Stimulated activated naive CD8-positive, alpha-beta T cell treated with anti-CD3 and anti-CD28 coated beads, Interleukin-15, Interleukin-2, amounts not matched to agents 100 ng/mL and 50 ng/mL, for 24 hours (primary cell): ENCODE results near the gene IP6K1.
"Not testable (repeated sequence)": the region's sequence is repeated elsewhere in the genome, so short reads cannot be mapped to it uniquely, and the experiment has no call there.

Experiments
- H3K27ac Mint-ChIP-seq: one replicate; pipeline ENCODE4 v1.8.0; 2021; ENCODE audit warnings: mild to moderate bottlenecking, mixed read lengths
- H3K27me3 Mint-ChIP-seq: one replicate; pipeline ENCODE4 v1.8.0; 2021; ENCODE audit warnings: mixed read lengths
- H3K36me3 Mint-ChIP-seq: one replicate; pipeline ENCODE4 v1.8.0; 2021; ENCODE audit warnings: low read depth, mixed read lengths
- H3K4me1 Mint-ChIP-seq: one replicate; pipeline ENCODE4 v1.8.0; 2021; ENCODE audit warnings: low read depth, mixed read lengths
- H3K4me3 Mint-ChIP-seq: one replicate; pipeline ENCODE4 v1.8.0; 2021; ENCODE audit warnings: mild to moderate bottlenecking, mixed read lengths
- H3K9me3 Mint-ChIP-seq: one replicate; pipeline ENCODE4 v1.8.0; 2021; ENCODE audit warnings: mixed read lengths

IP6K1 gene

GRCh38 chr3:49689046-49689907 is 97.1 kb downstream of the IP6K1 start, which contains the start of the genes MST1 and RNF123:
MST1 (minus strand) TSS chr3:49689474; CDS start chr3:49688691, 783 bp downstream.
RNF123 (plus strand) TSS chr3:49689557; CDS start chr3:49691166, 1,609 bp downstream.
- H3K9me3 Mint-ChIP-seq = no peaks in the 10 kb centered on the region
- no peaks in the 10 kb centered on the region for H3K36me3 Mint-ChIP-seq
- peak within 1 kb of the TSS; percentile 96 for H3K4me3 Mint-ChIP-seq
- H3K27ac Mint-ChIP-seq = peak within 1 kb of the TSS; percentile 95
- H3K4me1 Mint-ChIP-seq = peaks cover 48% of the 10 kb centered on the region
- no peaks in the 10 kb centered on the region for H3K27me3 Mint-ChIP-seq

GRCh38 chr3:49688338-49689045 is 97.8 kb downstream of the IP6K1 start:
- Mint-ChIP-seq H3K4me1 (peaks cover 44% of the 10 kb centered on the region), H3K27ac (peak overlapping the region; percentile 95), H3K4me3 (peak overlapping the region; percentile 96)
- not testable (repeated sequence) for H3K36me3 Mint-ChIP-seq, H3K9me3 Mint-ChIP-seq, H3K27me3 Mint-ChIP-seq

GRCh38 chr3:49687424-49687795 is 98.9 kb downstream of the IP6K1 start:
- H3K36me3 Mint-ChIP-seq, H3K4me3 Mint-ChIP-seq, H3K27me3 Mint-ChIP-seq, H3K27ac Mint-ChIP-seq, H3K9me3 Mint-ChIP-seq: not testable (repeated sequence)
- peaks cover 40% of the 10 kb centered on the region for H3K4me1 Mint-ChIP-seq

- not testable (repeated sequence) for H3K4me3 Mint-ChIP-seq, H3K36me3 Mint-ChIP-seq, H3K27me3 Mint-ChIP-seq, H3K9me3 Mint-ChIP-seq, H3K27ac Mint-ChIP-seq
- peaks cover 40% of the 10 kb centered on the region for H3K4me1 Mint-ChIP-seq
Observed at GRCh38 chr3:49686769-49687423, 99.4 kb downstream of the IP6K1 start.

GRCh38 chr3:49686346-49686745 is 100.0 kb downstream of the IP6K1 start:
- H3K27me3 Mint-ChIP-seq, H3K9me3 Mint-ChIP-seq, H3K27ac Mint-ChIP-seq, H3K36me3 Mint-ChIP-seq: not testable (repeated sequence)
- H3K4me3 Mint-ChIP-seq = peak overlapping the region; percentile 35
- peaks cover 39% of the 10 kb centered on the region for H3K4me1 Mint-ChIP-seq

GRCh38 chr3:49685846-49686245 is 100.5 kb downstream of the IP6K1 start:
- not testable (repeated sequence) for H3K36me3 Mint-ChIP-seq, H3K27ac Mint-ChIP-seq, H3K4me3 Mint-ChIP-seq, H3K9me3 Mint-ChIP-seq, H3K27me3 Mint-ChIP-seq
- H3K4me1 Mint-ChIP-seq = peaks cover 34% of the 10 kb centered on the region

- not testable (repeated sequence) for H3K4me3 Mint-ChIP-seq, H3K9me3 Mint-ChIP-seq, H3K27ac Mint-ChIP-seq, H3K27me3 Mint-ChIP-seq
- Mint-ChIP-seq H3K4me1 (peaks cover 27% of the 10 kb centered on the region), H3K36me3 (peaks cover 11% of the 10 kb centered on the region)
Observed at GRCh38 chr3:49685103-49685502, 101.2 kb downstream of the IP6K1 start.

GRCh38 chr3:49684453-49684852 is 101.9 kb downstream of the IP6K1 start:
- not testable (repeated sequence) for H3K27me3 Mint-ChIP-seq, H3K9me3 Mint-ChIP-seq, H3K4me3 Mint-ChIP-seq, H3K27ac Mint-ChIP-seq
- Mint-ChIP-seq H3K36me3 (peaks cover 18% of the 10 kb centered on the region), H3K4me1 (peaks cover 21% of the 10 kb centered on the region)

GRCh38 chr3:49683162-49683561 is 103.2 kb downstream of the IP6K1 start:
- Mint-ChIP-seq H3K9me3 (no peaks in the 10 kb centered on the region), H3K36me3 (peaks cover 20% of the 10 kb centered on the region), H3K4me3 (no peak overlapping the region), H3K27ac (no peak overlapping the region), H3K27me3 (no peaks in the 10 kb centered on the region), H3K4me1 (peaks cover 11% of the 10 kb centered on the region)

- peaks cover 33% of the 10 kb centered on the region for H3K36me3 Mint-ChIP-seq
- H3K4me1 Mint-ChIP-seq = peaks cover 4% of the 10 kb centered on the region
- H3K27ac Mint-ChIP-seq = no peak overlapping the region
- H3K4me3 Mint-ChIP-seq = no peak overlapping the region
- H3K9me3 Mint-ChIP-seq = no peaks in the 10 kb centered on the region
- H3K27me3 Mint-ChIP-seq = no peaks in the 10 kb centered on the region
Observed at GRCh38 chr3:49681543-49681942, 104.8 kb downstream of the IP6K1 start.

GRCh38 chr3:49681232-49681522 is 105.2 kb downstream of the IP6K1 start:
- H3K27ac Mint-ChIP-seq = no peak overlapping the region
- no peaks in the 10 kb centered on the region for H3K9me3 Mint-ChIP-seq
- no peaks in the 10 kb centered on the region for H3K27me3 Mint-ChIP-seq
- no peak overlapping the region for H3K4me3 Mint-ChIP-seq
- peaks cover 36% of the 10 kb centered on the region for H3K36me3 Mint-ChIP-seq
- peaks cover 6% of the 10 kb centered on the region for H3K4me1 Mint-ChIP-seq

- Mint-ChIP-seq H3K27me3 (no peaks in the 10 kb centered on the region), H3K27ac (no peak overlapping the region), H3K4me1 (peaks cover 11% of the 10 kb centered on the region), H3K36me3 (peaks cover 41% of the 10 kb centered on the region), H3K9me3 (no peaks in the 10 kb centered on the region), H3K4me3 (no peak overlapping the region)
Observed at GRCh38 chr3:49680493-49681231, 105.7 kb downstream of the IP6K1 start.

- H3K27me3 Mint-ChIP-seq = no peaks in the 10 kb centered on the region
- no peaks in the 10 kb centered on the region for H3K9me3 Mint-ChIP-seq
- H3K4me3 Mint-ChIP-seq = no peak overlapping the region
Observed at GRCh38 chr3:49675912-49676311, 110.4 kb downstream of the IP6K1 start.

GRCh38 chr3:49674497-49674983 is 111.8 kb downstream of the IP6K1 start:
- Mint-ChIP-seq H3K27me3 (no peaks in the 10 kb centered on the region), H3K9me3 (no peaks in the 10 kb centered on the region), H3K27ac (peak overlapping the region; percentile 63), H3K4me1 (peaks cover 33% of the 10 kb centered on the region), H3K4me3 (peak overlapping the region; percentile 93), H3K36me3 (peaks cover 27% of the 10 kb centered on the region)

More at GRCh38 chr3:49675912-49676311, 110.4 kb downstream of the IP6K1 start:
- Mint-ChIP-seq H3K36me3 (peaks cover 34% of the 10 kb centered on the region), H3K4me1 (peaks cover 33% of the 10 kb centered on the region), H3K27ac (no peak overlapping the region)
